Left lung (tissue), 10 donors: Measurements from ENCODE around the gene LUM. TPM values are rescaled to one million over a fixed set of nuclear protein-coding genes. Genes with fewer than 3 reads are reported as not detected.

Experiments used
- ATAC-seq: fragments of 200-7000 bp; cut with Tn5 transposase; one replicate; pipeline ENCODE4 v1.9.1; 2020; ENCODE audit warnings: moderate library complexity
- DNase-seq, 4 donors: peaks; one replicate each; pipeline ENCODE4 v3.0.0-alpha.2; 2013 to 2020
- H3K27ac ChIP-seq, 2 donors: fragments of 200-600 bp; sonication (generic) in 1 of 2; one replicate each; pipeline versions ENCODE4 v1.5.0 to v1.8.0; 2020 to 2021
- H3K27me3 ChIP-seq, 2 donors: fragments of 200-600 bp; sonication (generic) in 1 of 2; one replicate each; pipeline versions ENCODE4 v1.5.0 to v1.8.0; 2020 to 2021
- H3K36me3 ChIP-seq, 2 donors: fragments of 200-600 bp; sonication (generic) in 1 of 2; one replicate each; pipeline versions ENCODE4 v1.5.0 to v1.8.0; 2020 to 2021
- H3K4me1 ChIP-seq, 2 donors: fragments of 200-600 bp; one replicate each; pipeline ENCODE4 v1.8.0; 2021
- H3K4me3 ChIP-seq, 2 donors: fragments of 200-600 bp; sonication (generic) in 1 of 2; one replicate each; pipeline versions ENCODE4 v1.5.0 to v1.8.0; 2020 to 2021; ENCODE audit warnings: mild to moderate bottlenecking in 1 of 2
- H3K9me3 ChIP-seq, 2 donors: fragments of 200-600 bp; sonication (generic) in 1 of 2; one replicate each; pipeline versions ENCODE4 v1.5.0 to v1.8.0; 2020 to 2021
- CTCF ChIP-seq, 2 donors: fragments of 200-600 bp; sonication (generic) in 1 of 2; IDR thresholded peaks; one replicate each; pipeline versions ENCODE4 v1.5.0 to v1.8.0; 2021; ENCODE audit warnings: antibody characterized with exemption in 2 of 2
- intact Hi-C, 2 donors: fragments of 100-400 bp; cut with DNase I; formaldehyde crosslinking; loops; one replicate each; pipeline versions ENCODE4 v1.11.2 to v1.14.2; 2022
- polyA plus RNA-seq, 6 donors: library from polyadenylated mRNA; unstranded; fragments of 120-200 nt; gene quantifications; one replicate each; pipeline ENCODE4 v1.2.1, GENCODE V29; 2013; ENCODE audit not compliant: insufficient read length in 6 of 6
- total RNA-seq, 2 donors: library from RNA; stranded (reverse); fragmentation: NEBNext Ultra II Directional; extraction: Animal tissue kit (Norgen Biotek cat#: 25700); gene quantifications; one replicate each; pipeline ENCODE4 v1.2.1, GENCODE V29; 2021
- donor health status: DM: no; HTN: yes; CAD: no.
- donor health status: DM: no; HTN: no; CAD: no.

Gene LUM
- total and polyA plus RNA-seq, 8 donors: 605 to 1,088 (median 884) TPM

- intact Hi-C loops: no loop called here
- Histone ChIP-seq H3K27me3 (no peaks in the 10 kb centered on the region), H3K9me3 (no peaks in the 10 kb centered on the region), H3K27ac (no peak overlapping the region), H3K4me3 (no peak overlapping the region), H3K4me1 (no peaks in the 10 kb centered on the region), H3K36me3 (no peaks in the 10 kb centered on the region)
- TF ChIP-seq CTCF (IDR thresholded peaks at IDR 0.05): no peak
- ATAC-seq: no peak
- no peak for DNase-seq
These were observed 31.3 kb downstream of the LUM start for GRCh38 chr12:91080041-91080440.

GRCh38 chr12:91078501-91078900 lies 32.8 kb downstream of the LUM start:
- Histone ChIP-seq H3K27ac (no peak overlapping the region), H3K4me1 (no peaks in the 10 kb centered on the region), H3K27me3 (no peaks in the 10 kb centered on the region), H3K36me3 (no peaks in the 10 kb centered on the region), H3K9me3 (no peaks in the 10 kb centered on the region), H3K4me3 (no peak overlapping the region)
- no peak for DNase-seq
- ATAC-seq: no peak
- intact Hi-C loops: no loop called here
- TF ChIP-seq CTCF (IDR thresholded peaks at IDR 0.05): no peak

- Histone ChIP-seq H3K4me3 (no peak overlapping the region), H3K36me3 (no peaks in the 10 kb centered on the region), H3K27ac (no peak overlapping the region), H3K9me3 (no peaks in the 10 kb centered on the region), H3K27me3 (no peaks in the 10 kb centered on the region), H3K4me1 (no peaks in the 10 kb centered on the region)
- no peak for DNase-seq
- intact Hi-C loops: no loop called here
- no peak for TF ChIP-seq CTCF (IDR thresholded peaks at IDR 0.05)
- no peak for ATAC-seq
These were observed 33.9 kb downstream of the LUM start for GRCh38 chr12:91077228-91077954.

- no peak for DNase-seq
- Histone ChIP-seq H3K4me1 (no peaks in the 10 kb centered on the region), H3K27me3 (no peaks in the 10 kb centered on the region), H3K36me3 (no peaks in the 10 kb centered on the region), H3K27ac (peak overlapping the region in 1 of 2 donors; percentile 53), H3K9me3 (no peaks in the 10 kb centered on the region), H3K4me3 (no peak overlapping the region)
- no peak for TF ChIP-seq CTCF (IDR thresholded peaks at IDR 0.05)
- intact Hi-C loops: no loop called here
- ATAC-seq: no peak
These were observed 36.4 kb downstream of the LUM start for GRCh38 chr12:91074851-91075250.

- peak; percentile 24 for ATAC-seq
- Histone ChIP-seq H3K36me3 (no peaks in the 10 kb centered on the region), H3K4me1 (no peaks in the 10 kb centered on the region), H3K27ac (peak overlapping the region in 1 of 2 donors; percentile 53), H3K27me3 (no peaks in the 10 kb centered on the region), H3K4me3 (no peak overlapping the region), H3K9me3 (no peaks in the 10 kb centered on the region)
- intact Hi-C loops: no loop called here
- no peak for TF ChIP-seq CTCF (IDR thresholded peaks at IDR 0.05)
- DNase-seq: peak in 2 of 4 donors; percentile 64 to 65
These were observed 37.1 kb downstream of the LUM start for GRCh38 chr12:91074154-91074709.
